ENCODE measurements around the gene GPR153.
A peak's percentile ranks its signal among the peaks of the same experiment; 100 is the strongest.

The GPR153 gene

DNA sequence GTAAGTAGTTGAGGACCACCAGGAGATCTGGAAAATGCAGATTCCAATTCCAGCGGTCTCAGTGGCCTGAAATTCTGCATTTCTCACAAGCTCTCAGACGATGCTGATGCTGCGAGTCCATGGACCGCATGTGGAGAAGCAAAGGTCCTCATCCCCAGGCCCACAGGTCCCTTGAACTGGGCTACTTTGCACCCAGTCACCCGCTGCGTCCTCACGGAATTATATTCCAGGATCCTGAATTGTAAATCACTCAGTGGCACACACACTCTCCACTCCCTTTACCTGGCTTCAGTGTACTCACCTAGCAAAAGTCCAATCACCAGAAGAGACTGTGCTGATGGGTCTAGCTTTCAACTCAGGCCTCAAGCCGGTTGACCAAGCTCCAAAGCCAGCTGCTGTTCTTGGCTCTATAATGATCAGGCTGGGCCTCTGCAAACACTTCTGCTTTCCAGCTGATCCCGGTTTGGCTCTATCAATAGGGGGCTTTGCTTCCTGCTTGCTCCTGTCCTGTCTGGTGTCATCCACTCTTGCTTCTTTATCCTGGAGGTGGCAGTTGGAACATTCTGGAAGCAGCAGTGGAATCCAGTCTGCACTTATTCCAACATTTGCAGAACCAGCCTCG, 60.6 kb downstream of the GPR153 start:
- TF ChIP-seq CTCF (IDR thresholded peaks at IDR 0.05; ENCODE audit: low read depth, low read length) = no peak
- peak overlapping the region; percentile 99 for H3K4me3 ChIP-seq (ENCODE audit: low read depth, low read length)
- in situ Hi-C loops (cut with HindIII; ENCODE audit: low sequenced_read_pairs) = no loop called here
- DNase-seq (ENCODE audit: low read depth, low spot score) = no peak

DNA sequence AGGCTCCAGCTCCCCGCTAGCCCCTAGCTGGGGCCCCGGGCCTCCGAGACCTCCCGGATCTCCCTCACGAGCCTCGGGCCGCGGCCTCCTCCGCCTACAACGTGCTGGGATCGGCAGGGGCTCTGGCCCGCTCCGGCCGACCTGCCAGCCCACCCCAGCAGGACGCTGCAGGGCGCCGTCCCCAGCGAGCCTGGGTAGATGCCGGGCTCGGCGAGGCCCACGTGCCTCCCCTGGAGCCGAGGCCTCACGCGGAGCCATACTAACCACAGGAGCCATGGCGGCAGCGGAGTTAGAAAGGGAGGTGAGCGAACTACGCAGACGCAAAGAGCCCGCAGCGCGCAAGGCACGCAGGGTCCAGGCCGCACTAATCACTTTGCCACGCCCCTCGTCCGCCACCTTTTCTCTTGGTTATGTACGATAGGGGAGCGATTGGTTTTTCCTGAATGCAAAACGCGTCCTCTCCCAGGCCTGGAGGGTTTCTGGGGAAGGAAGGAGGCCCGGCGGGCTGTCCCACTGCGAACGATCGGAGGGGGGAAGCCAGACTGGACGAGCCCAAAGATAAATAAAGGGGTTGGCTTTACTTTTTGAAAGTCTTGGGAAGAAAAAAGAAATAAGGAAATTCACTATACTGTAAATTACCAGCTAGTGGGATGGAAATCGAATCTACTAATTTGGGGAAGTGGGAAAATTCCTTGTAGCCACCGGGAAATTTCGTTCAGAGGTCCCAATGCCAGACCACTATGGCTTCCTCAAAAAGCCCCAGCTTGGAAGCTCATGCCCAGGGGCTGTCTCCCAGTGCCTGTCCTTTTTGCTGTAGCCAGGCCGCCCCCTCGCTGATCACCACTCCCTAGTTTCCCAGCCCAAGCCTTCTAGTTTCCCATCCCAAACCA, 61.4 kb downstream of the GPR153 start, which contains the start of gene RPL22:
Gene RPL22 (minus strand): TSS at position 298 of the 890 bp plus-strand sequence. CDS start 22 bp downstream, at position 276.
- in situ Hi-C loops (cut with HindIII; ENCODE audit: low sequenced_read_pairs) = no loop called here
- peak; percentile 99 for DNase-seq (ENCODE audit: low read depth, low spot score)
- TF ChIP-seq CTCF (IDR thresholded peaks at IDR 0.05; ENCODE audit: low read depth, low read length) = no peak
- peak within 1 kb of the TSS; percentile 99 for H3K4me3 ChIP-seq (ENCODE audit: low read depth, low read length)

DNA sequence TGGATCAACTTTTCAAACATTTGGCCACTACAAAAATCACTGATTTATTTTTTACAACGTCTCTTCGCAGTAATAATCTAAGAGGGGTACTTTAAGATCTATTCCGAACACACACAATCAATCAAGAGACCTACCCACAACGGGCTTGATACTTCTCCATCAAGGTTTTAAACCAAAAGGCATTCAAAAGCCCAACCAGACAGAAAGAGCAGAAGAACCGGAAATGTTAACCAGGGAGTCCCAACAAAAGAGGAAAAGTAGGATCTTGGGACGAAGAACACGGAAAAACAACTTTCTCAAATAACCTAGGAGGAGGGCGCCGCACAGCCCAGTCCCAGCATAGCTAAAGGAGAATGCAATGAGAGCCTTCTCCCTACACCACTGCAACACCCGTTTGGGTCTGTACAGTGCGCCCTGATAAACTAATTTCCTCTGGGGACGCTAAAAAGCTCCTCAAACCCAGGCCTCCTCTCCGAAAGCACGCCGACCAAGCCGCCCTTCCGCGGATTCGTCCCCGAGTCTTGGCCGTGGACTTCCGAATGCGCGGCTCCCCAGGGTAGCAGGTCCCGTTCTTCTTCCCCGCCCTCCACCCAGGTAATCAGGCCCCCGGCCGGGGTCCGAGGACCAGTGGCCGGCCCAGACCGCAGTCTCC, 62.1 kb downstream of the GPR153 start:
- in situ Hi-C loops (cut with HindIII; ENCODE audit: low sequenced_read_pairs) = no loop called here
- no peak for DNase-seq (ENCODE audit: low read depth, low spot score)
- peak overlapping the region; percentile 99 for H3K4me3 ChIP-seq (ENCODE audit: low read depth, low read length)
- TF ChIP-seq CTCF (IDR thresholded peaks at IDR 0.05; ENCODE audit: low read depth, low read length) = no peak

- H3K4me3 ChIP-seq (ENCODE audit: low read depth, low read length) = peak overlapping the region; percentile 99
- TF ChIP-seq CTCF (IDR thresholded peaks at IDR 0.05; ENCODE audit: low read depth, low read length) = no peak
- in situ Hi-C loops (cut with HindIII; ENCODE audit: low sequenced_read_pairs) = no loop called here
- no peak for DNase-seq (ENCODE audit: low read depth, low spot score)
Observed at GRCh38 chr1:6197746-6198427, 63.0 kb downstream of the GPR153 start.

Measured in astrocyte of the spinal cord (primary cell).